Panc1 (cell line): Measurements from ENCODE around the gene CNNM2.

Experiments
- POLR2AphosphoS5 ChIP-seq: IDR thresholded peaks from 2 replicates; pipeline ENCODE4 v1.6.1; 2012; ENCODE audit warnings: mild to moderate bottlenecking, low read depth, low read length, moderate library complexity
- TF ChIP-seq, protein P1 (sequence below): fragments of 450-650 bp; IDR thresholded peaks from 2 replicates; pipeline ENCODE4 v1.5.1; 2017; ENCODE audit warnings: mild to moderate bottlenecking

DNA sequence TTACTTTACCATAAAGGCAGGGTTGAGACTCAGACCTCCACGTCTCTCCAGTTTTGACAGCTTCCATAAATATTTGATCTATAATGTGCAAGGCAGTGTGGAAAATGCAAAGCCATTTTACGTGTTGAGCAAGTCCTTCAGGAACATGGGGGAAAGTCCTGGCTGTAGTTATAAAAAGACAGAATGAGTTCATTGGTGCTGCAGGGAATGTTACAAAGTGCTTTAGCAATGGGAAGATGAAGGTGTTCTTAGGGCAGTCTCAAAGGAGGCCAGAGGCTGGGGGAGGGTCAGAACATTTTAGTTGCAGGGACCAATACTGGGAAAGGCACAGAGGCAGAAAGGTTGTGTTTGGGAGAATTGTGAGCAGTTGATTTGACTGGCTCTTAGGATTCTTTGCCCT is 27.9 kb downstream of the CNNM2 start:
- no peak for TF ChIP-seq POLR2AphosphoS5
- TF ChIP-seq, protein P1, sequence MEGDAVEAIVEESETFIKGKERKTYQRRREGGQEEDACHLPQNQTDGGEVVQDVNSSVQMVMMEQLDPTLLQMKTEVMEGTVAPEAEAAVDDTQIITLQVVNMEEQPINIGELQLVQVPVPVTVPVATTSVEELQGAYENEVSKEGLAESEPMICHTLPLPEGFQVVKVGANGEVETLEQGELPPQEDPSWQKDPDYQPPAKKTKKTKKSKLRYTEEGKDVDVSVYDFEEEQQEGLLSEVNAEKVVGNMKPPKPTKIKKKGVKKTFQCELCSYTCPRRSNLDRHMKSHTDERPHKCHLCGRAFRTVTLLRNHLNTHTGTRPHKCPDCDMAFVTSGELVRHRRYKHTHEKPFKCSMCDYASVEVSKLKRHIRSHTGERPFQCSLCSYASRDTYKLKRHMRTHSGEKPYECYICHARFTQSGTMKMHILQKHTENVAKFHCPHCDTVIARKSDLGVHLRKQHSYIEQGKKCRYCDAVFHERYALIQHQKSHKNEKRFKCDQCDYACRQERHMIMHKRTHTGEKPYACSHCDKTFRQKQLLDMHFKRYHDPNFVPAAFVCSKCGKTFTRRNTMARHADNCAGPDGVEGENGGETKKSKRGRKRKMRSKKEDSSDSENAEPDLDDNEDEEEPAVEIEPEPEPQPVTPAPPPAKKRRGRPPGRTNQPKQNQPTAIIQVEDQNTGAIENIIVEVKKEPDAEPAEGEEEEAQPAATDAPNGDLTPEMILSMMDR = no peak
